ENCODE measurements around the gene NUP37. TPM values are rescaled to one million over a fixed set of nuclear protein-coding genes. Genes with fewer than 3 reads are reported as not detected.
"Not testable (repeated sequence)": the region's sequence is repeated elsewhere in the genome, so short reads cannot be mapped to it uniquely, and the experiment has no call there.

Gene NUP37
- total RNA-seq, 1 experiment from 2014 or later: 96.3 TPM

- DNase-seq (ENCODE audit: low read depth): no peak
Observed at GRCh38 chr12:102093319-102093718, 26.6 kb downstream of the NUP37 start.

GRCh38 chr12:102089228-102089835 lies 30.6 kb downstream of the NUP37 start:
- not testable (repeated sequence) for DNase-seq (ENCODE audit: low read depth)

DNA sequence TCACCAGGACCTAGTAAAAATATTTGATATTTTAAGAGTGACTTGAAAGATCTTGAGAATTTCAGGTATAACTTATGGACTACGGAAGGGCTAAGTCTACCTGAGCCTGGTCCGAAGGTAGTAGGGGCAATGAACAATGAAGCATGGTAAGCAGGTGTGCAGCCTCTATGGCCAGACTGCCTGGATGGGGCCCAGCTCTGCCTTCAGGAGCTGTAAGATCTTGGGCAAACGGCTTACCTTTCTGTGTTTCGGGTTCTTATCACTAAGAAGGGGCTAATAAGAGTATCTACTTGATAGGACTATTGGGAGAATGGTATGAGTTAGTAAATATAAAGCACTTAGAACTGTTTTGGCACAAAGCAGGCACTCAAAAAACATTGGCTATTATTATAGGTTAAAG lies 39.1 kb downstream of the NUP37 start:
- no peak for DNase-seq (ENCODE audit: low read depth)

GRCh38 chr12:102072092-102072491 lies 47.8 kb downstream of the NUP37 start:
- DNase-seq (ENCODE audit: low read depth): not testable (repeated sequence)

- no peak for DNase-seq (ENCODE audit: low read depth)
Observed at GRCh38 chr12:102069707-102070106, 50.2 kb downstream of the NUP37 start.

DNA sequence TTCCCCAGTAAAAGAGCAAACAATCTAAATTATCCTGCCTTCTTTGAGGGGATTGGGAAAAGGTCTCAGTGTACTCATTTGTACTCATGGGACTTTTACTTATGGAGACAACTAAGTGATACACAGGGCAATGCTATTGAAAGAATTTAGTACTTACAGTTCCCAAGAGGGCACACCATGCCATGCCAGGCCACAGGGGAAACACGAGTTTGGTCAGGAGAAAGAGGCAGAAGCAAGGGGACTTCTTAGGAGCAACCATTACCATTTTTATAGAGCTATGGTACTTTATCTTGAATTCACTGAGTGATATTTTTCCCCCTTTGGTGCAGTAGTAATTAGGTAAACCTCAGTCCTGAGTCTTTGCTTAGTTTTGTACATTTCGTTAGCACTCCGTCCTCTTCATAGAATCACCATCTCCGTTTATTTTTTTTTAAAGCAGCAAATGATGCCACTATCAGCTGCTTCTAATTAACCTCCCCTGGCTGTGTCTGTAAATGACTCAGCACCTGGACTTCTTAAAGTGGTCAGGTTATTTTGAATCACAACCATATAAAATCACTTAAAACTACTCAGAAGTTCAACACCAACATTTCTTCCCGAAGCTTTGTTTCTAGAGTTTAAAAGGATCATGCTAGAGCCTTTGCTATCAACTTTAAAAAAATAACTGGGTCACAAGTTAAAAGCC lies 52.2 kb downstream of the NUP37 start:
- DNase-seq (ENCODE audit: low read depth): peak; percentile 63

- DNase-seq (ENCODE audit: low read depth): no peak
Observed at GRCh38 chr12:102064476-102064875, 55.4 kb downstream of the NUP37 start.

DNA sequence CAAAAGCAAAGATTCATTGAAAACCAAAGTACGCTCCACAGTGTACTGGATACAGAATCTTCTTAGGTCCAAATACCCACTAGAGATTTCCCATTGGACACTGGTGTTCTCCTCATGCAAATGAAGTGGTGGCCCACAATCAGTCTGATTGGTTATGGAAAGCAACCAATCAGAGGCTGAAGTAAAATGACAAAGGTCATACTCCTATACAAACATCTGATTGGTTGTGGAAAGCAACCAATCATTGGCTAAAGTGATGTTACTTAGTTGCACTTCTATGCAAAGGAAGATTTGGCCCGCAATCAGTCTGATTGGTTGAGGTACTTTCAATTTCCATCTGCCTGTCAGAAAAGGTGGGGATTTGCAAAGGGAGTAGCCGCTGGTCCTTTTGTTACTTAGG lies 56.8 kb downstream of the NUP37 start:
- peak; percentile 8 for DNase-seq (ENCODE audit: low read depth)

DNA sequence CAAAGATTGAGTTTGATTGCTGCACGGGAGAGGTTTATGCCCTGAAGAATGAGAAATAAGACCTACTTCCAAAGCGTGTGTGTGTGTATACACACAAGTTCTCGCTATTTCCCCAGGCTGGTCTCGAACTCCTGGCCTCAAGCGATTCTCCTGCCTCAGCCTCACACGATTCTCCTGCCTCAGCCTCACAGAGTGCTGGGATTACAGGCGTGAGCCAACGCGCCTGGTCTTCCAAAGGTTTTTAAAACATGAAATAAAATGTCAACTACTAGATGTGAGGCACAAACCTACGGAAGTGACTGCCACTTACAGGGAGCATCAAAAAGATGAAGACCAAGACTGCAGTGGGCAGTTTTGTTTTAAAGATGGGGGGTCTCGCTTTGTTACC lies 57.5 kb downstream of the NUP37 start:
- DNase-seq (ENCODE audit: low read depth): no peak

DNA sequence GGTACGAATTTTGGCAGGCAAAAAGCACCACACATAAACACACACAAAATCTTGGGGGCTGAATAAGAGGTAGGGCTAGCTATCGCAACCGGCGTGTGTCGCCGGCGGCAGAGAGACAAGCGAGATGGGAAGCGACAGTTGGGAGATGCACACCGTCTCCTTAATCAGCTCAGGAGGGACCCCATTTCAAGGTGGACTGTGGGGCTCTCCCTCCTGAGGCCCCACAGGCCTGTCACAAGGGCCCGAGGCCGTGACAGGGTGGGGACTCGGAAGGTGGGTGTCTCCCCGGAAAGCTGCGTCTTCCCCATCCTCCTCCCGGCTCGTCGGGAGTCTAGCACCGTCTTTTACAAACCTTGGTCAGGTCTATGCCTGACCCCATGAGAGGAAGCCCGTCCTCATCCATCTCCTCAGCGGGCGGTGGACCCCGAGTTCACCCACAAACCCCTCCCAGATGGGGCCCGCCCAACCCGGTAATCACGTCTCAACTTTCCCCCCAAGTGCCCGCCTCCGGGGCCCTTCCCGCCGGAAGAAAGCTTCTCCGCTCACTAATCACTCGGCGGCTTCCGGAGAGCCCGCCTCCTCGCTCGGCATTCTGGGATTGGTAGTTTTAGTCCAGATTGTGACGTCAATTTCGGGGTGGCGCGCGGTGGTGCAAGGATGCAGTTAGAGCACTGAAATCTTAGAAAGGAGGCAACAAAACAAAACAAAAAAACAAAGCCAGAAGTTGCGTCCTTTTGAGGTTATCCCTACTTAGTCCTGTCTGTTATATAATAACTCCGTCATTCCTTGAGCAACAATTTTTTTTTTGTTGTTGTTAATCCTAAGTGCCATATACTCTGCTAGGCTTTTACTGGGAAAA lies 58.1 kb downstream of the NUP37 start, which contains the start of gene WASHC3:
Gene WASHC3 (minus strand): TSS at position 432 of the 859 bp plus-strand sequence. CDS start 29 bp downstream, at position 403.
- peak; percentile 93 for DNase-seq (ENCODE audit: low read depth)

DNA sequence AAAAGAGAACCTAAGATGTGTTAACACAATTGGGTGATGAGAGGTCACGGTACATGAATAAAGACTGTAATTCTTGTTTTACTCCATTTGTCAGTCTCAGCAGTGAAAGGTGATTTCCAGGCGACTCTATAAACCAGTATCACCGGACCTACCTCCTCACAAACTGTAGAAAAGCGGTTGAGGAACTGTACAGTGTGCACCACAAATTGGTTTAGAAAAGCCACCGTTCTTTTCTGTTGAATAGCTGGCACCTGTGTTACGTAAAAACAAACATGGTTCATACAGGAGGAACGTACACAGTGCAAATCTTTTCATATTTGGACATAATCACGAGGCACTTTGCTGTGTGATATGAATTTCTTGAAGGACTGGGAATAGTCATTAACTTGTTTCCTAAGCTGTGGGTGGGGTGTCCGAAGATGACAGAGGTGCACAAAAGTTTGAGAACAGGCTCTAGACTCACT lies 58.8 kb downstream of the NUP37 start:
- no peak for DNase-seq (ENCODE audit: low read depth)

- DNase-seq (ENCODE audit: low read depth): no peak
Observed at GRCh38 chr12:102059343-102059742, 60.6 kb downstream of the NUP37 start.

DNA sequence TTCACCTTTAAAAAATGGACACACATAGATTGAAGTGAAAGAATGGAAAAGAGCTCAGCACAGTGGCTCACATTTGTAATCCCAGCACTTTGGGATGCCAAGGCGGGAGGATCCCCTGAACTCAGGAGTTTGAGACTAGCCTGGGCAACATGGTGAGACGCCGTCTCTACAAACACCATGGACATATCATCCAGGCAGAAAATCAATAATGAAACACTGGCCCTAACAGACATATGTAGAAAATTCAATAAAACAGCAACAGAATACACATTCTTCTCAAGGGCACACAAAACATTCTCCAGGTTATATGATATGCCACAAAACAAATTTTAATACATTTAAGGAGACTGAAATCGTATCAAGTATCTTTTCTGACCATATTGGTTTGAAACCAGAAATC lies 65.6 kb downstream of the NUP37 start:
- DNase-seq (ENCODE audit: low read depth): no peak

DNA sequence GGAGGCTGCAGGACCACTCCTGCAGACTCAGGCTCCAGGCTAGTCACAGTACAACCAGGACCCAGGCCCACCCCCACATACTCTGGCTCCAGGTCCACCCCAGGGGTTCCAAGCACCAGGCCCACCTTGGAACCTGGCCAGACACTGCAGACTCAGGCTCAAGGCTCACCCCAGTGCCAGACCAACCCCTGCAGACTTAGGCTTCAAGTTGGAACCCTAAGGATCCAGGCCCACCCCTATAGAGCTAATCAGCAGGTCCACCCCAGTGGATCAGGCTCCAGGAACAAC lies 66.9 kb downstream of the NUP37 start:
- no peak for DNase-seq (ENCODE audit: low read depth)

DNA sequence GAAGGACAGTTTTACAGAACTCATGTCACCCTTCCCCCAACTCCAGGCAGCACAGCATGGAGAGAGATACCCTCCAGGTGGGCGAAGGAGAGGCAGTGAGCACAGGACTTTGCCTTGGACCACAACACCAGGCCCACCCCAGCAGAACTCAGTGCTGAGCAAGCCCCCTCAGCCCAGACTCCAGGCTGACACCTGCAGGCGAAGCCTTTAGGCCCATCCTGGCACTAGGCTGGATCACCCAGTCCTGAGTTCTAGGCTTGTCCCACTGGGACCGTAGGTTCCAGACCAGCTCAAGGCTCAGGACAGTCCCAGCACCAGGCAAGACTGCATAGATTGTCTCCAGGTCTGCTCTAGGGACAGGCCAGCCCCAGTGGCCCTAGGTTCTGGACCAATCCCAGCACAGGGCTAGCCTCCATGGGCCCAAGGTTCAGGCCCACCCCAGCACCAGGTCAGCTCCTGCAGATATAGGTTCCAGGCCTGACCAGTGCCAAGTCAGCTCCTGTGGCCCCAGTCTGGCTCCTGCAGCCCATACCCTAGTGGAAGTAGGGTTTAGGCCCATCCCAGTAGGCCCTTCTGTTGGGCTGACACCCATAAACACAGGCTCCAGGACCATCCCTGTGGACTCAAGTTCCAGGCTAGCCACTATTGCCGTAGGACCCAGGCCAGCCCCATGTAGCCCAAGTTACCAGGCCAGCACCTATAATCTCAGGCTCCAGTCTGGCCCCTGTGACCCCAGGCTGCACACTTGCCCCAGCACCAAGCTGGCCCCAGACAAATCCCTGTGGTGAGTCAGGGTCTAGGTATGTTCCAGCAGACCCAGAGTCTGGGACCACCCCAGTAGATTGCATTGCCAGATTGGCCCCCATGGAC lies 67.5 kb downstream of the NUP37 start:
- no peak for DNase-seq (ENCODE audit: low read depth)

DNA sequence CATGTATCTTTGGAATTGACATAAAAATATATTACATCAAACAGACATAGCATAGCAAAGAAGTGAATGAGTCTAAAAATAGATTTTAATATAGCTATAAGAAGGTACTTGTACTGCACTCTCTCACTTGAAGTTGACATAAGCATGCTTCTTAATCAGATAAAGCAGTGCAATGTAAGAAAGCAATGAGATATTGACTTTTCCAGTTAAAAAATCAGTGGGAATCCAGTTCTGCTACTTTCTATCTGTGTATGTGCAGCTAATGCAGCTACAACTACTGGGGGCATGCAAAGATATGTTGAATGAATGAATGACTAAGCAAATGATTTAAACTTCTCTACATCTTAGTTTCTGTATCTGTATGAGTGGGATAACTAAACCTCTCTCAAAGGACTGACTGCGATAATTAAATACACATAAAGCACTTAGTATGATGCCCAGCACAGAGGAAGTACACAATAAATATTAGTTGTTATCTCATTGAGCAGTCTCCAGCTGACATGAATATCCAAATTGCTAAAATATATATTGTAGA lies 68.4 kb downstream of the NUP37 start:
- DNase-seq (ENCODE audit: low read depth): no peak

GRCh38 chr12:102050660-102051430 lies 69.1 kb downstream of the NUP37 start:
- no peak for DNase-seq (ENCODE audit: low read depth)

GRCh38 chr12:102043928-102044327 lies 76.0 kb downstream of the NUP37 start:
- DNase-seq (ENCODE audit: low read depth): no peak

DNA sequence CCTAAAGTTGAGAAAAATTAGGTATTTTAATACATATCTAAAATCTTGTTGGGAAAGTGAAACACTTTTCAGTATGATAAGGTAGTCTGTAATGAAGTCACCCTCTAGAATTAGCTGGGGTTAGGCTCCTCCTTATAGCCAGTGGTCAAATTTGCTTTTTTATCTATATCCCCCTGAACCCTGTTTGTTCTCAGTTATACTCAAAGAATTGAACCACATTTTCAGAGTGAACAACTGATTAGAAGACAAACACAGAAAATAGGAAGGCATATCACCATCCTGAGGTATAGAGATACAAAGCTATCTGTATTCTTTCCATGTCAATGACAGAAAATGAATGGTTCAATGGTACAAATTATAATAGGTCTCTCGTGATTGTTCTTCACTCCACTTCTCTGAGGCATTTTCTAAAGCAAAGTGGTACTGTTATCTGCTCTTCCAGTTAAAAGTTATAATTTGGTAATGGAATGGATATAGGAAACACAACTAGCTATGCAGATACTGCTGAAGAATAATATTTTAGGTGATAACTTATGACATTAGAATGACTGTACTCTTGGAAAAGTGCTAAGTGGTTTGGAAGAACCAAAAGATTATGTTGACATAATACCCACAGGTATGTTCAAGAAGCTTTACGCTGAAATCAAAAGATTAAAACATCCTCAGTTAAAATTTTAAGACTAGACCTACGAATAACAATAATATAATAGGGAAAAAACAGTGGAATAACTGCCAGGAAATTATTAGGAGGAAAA lies 85.7 kb downstream of the NUP37 start:
- peak; percentile 20 for DNase-seq (ENCODE audit: low read depth)

DNA sequence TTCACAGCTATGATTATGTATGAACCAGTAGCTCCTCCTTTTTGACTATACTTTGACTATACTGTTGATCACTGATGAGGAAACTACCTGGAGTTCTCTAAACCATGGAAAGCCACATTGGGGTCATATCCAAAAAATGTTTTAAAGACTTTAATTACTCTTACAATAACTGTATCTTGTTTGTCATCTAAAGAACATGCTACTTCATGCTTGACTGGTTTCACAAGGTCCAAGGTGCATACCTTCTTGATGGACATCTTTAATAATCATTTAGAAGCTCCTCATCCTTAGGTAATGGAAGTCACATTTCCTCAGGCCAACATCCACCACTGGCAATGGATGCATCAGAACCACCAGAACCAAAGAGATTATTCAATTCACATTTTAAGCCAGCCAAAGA lies 88.1 kb downstream of the NUP37 start:
- DNase-seq (ENCODE audit: low read depth): no peak

All from M059J (cell line).